ENCODE data around the gene PACRG.

- TF ChIP-seq CTCF (IDR thresholded peaks at IDR 0.05) (no peak), POLR2A (IDR thresholded peaks at IDR 0.05) (no peak)
Measured at GRCh38 chr6:163356743-163357142, 629.0 kb downstream of the PACRG start.

Data from testis (tissue), 2 donors.